WI38 (cell line): ENCODE data around the gene STK11.

ENCODE experiments used
- H3K4me3 ChIP-seq: 2 replicates; pipeline ENCODE4 v1.5.1; 2011; ENCODE audit warnings: low read depth, mild to moderate bottlenecking, control low read depth, low read length
- CTCF ChIP-seq: IDR thresholded peaks from 2 replicates; pipeline ENCODE4 v1.5.1; 2012; ENCODE audit warnings: low read depth, mild to moderate bottlenecking, control low read depth, low read length

STK11 gene

GRCh38 chr19:1254530-1255185 is 49.1 kb downstream of the STK11 start:
- H3K4me3 ChIP-seq, result no peak overlapping the region
- no peak for TF ChIP-seq CTCF

- TF ChIP-seq CTCF, result no peak
- no peak overlapping the region for H3K4me3 ChIP-seq
Measured at GRCh38 chr19:1255186-1256161, 49.9 kb downstream of the STK11 start.

GRCh38 chr19:1256646-1257474 is 51.3 kb downstream of the STK11 start:
- H3K4me3 ChIP-seq, result no peak overlapping the region
- no peak for TF ChIP-seq CTCF

GRCh38 chr19:1257475-1258162 is 52.0 kb downstream of the STK11 start:
- no peak for TF ChIP-seq CTCF
- H3K4me3 ChIP-seq, result no peak overlapping the region

- H3K4me3 ChIP-seq, result no peak overlapping the region
- TF ChIP-seq CTCF, result no peak
Measured at GRCh38 chr19:1258163-1258492, 52.5 kb downstream of the STK11 start.

GRCh38 chr19:1258707-1259205 is 53.2 kb downstream of the STK11 start:
- H3K4me3 ChIP-seq, result no peak overlapping the region

More at GRCh38 chr19:1258707-1259205, 53.2 kb downstream of the STK11 start:
- no peak for TF ChIP-seq CTCF
